CD4-positive, alpha-beta T cell (primary cell): ENCODE measurements around the gene KMT2D. TPM values are rescaled to one million over a fixed set of nuclear protein-coding genes. Genes with fewer than 3 reads are reported as not detected.

Experiments
- ATAC-seq: fragments of 200-7000 bp; cut with Tn5 transposase; one replicate; pipeline ENCODE4 v1.10.0; 2022; ENCODE audit warnings: mild to moderate bottlenecking; ENCODE audit not compliant: poor library complexity
- CTCF ChIA-PET: fragments of 350-600 bp; sonication (Branson Sonifier 250); formaldehyde crosslinking; loops from one replicate; lab custom pipeline; 2021; ENCODE audit warnings: antibody characterized with exemption, inconsistent platforms; lab: Charles Lee
- POLR2A ChIA-PET: fragments of 350-600 bp; sonication (Branson Sonifier 250); formaldehyde crosslinking; loops from one replicate; lab custom pipeline; 2021; ENCODE audit warnings: antibody characterized with exemption, inconsistent platforms; lab: Charles Lee
- DNase-seq, 14 experiments: peaks; one replicate each; pipeline ENCODE4 v3.0.0-alpha.2; 2013 to 2020; ENCODE audit warnings: mixed read lengths in 2 of 14
- H3K27ac ChIP-seq, 2 donors: one replicate each; pipeline versions ENCODE4 v1.5.1 to v1.7.0; 2013; ENCODE audit warnings: low read length in 2 of 2, low read depth in 1 of 2, mild to moderate bottlenecking in 1 of 2
- H3K27me3 ChIP-seq, 2 experiments: 1 replicate in 1 of 2; 2 replicates in 1 of 2; pipeline versions ENCODE4 v1.6.1 to v1.7.0; 2013; ENCODE audit warnings: low read length in 2 of 2, control low read depth in 1 of 2, mild to moderate bottlenecking in 1 of 2, moderate library complexity in 1 of 2; ENCODE audit not compliant: insufficient read depth in 2 of 2, control insufficient read depth in 1 of 2
- H3K36me3 ChIP-seq: one replicate; pipeline ENCODE4 v1.6.1; 2013; ENCODE audit warnings: low read length, control low read depth; ENCODE audit not compliant: insufficient read depth
- H3K4me1 ChIP-seq: one replicate; pipeline ENCODE4 v1.6.1; 2013; ENCODE audit warnings: low read length, control low read depth; ENCODE audit not compliant: insufficient read depth
- H3K4me3 ChIP-seq: one replicate; pipeline ENCODE4 v1.5.1; 2013; ENCODE audit warnings: mild to moderate bottlenecking, low read length, moderate library complexity
- H3K9me3 ChIP-seq, 2 experiments: 1 replicate in 1 of 2; 2 replicates in 1 of 2; pipeline versions ENCODE4 v1.6.1 to v1.7.0; 2013; ENCODE audit warnings: low read length in 2 of 2, mild to moderate bottlenecking in 2 of 2, control low read depth in 1 of 2, moderate library complexity in 1 of 2; ENCODE audit not compliant: control insufficient read depth in 1 of 2, insufficient read depth in 1 of 2
- H3K27ac Mint-ChIP-seq: one replicate; pipeline ENCODE4 v1.8.0; 2020; ENCODE audit warnings: mixed read lengths
- H3K27me3 Mint-ChIP-seq: one replicate; pipeline ENCODE4 v1.8.0; 2021; ENCODE audit warnings: mixed read lengths
- H3K36me3 Mint-ChIP-seq: one replicate; pipeline ENCODE4 v1.8.0; 2021; ENCODE audit warnings: low read depth, mixed read lengths
- H3K4me1 Mint-ChIP-seq: one replicate; pipeline ENCODE4 v1.8.0; 2021; ENCODE audit warnings: low read depth, mixed read lengths
- H3K4me3 Mint-ChIP-seq: one replicate; pipeline ENCODE4 v1.8.0; 2020; ENCODE audit warnings: mild to moderate bottlenecking, mixed read lengths
- H3K9me3 Mint-ChIP-seq: one replicate; pipeline ENCODE4 v1.8.0; 2020; ENCODE audit warnings: mixed read lengths
- CTCF ChIP-seq: fragments of 200-600 bp; IDR thresholded peaks from one replicate; pipeline ENCODE4 v1.8.0; 2022; ENCODE audit warnings: antibody characterized with exemption, mild to moderate bottlenecking
- intact Hi-C, 2 experiments: fragments of 100-400 bp; cut with DNase I in 1 of 2; cut with micrococcal nuclease in 1 of 2; formaldehyde crosslinking; loops; one replicate each; pipeline versions ENCODE4 v1.15.1 to v1.9.0; 2023 to 2025; cut with DNase I, micrococcal nuclease
- total RNA-seq, 174 experiments: library from RNA in 2 of 174; stranded (reverse) in 2 of 174; gene quantifications; one replicate each; pipeline ENCODE4 v1.2.3 and lab custom pipeline; 2021 to 2026

KMT2D gene
- total RNA-seq, 2 experiments from 2014 or later, result 107 to 110 TPM

GRCh38 chr12:49014547-49014946 is 46.0 kb downstream of the KMT2D start:
- H3K9me3 ChIP-seq, result no peaks in the 10 kb centered on the region
- H3K27ac Mint-ChIP-seq, result no peak overlapping the region
- H3K4me3 ChIP-seq, result no peak overlapping the region
- H3K36me3 Mint-ChIP-seq, result peaks cover 83% of the 10 kb centered on the region
- H3K4me1 Mint-ChIP-seq, result peaks cover 44% of the 10 kb centered on the region
- no peak overlapping the region for H3K27ac ChIP-seq
- no peak for TF ChIP-seq CTCF
- ChIA-PET POLR2A (interaction anchor here (0.8 to 3.4 kb wide), 2 partner anchors 9 to 116 kb away, joined by 4 to 11 read pairs; partner anchors contain the start of gene TUBA1B), CTCF (interaction anchor here (1.4 to 4.9 kb wide), 5 partner anchors 17 to 124 kb away, joined by 3 to 35 read pairs (median 6); partner anchors contain the start of gene RHEBL1)
- peaks cover 37% of the 10 kb centered on the region for H3K36me3 ChIP-seq
- no peak overlapping the region for H3K4me3 Mint-ChIP-seq
- H3K27me3 Mint-ChIP-seq, result no peaks in the 10 kb centered on the region
- intact Hi-C loops, result loop anchor here in 1 of 2 experiments (2.0 kb wide), 1 partner anchor 18 kb away; no protein-coding TSS in a partner anchor
- no peak for DNase-seq
- H3K4me1 ChIP-seq, result peaks cover 22% of the 10 kb centered on the region
- H3K27me3 ChIP-seq, result no peaks in the 10 kb centered on the region
- ATAC-seq, result no peak
- no peaks in the 10 kb centered on the region for H3K9me3 Mint-ChIP-seq

- CTCF ChIA-PET, result interaction anchor here (3.0 kb wide), 1 partner anchor 25 kb away, joined by 16 read pairs; no protein-coding TSS in a partner anchor
- Mint-ChIP-seq H3K4me3 (no peak overlapping the region), H3K9me3 (no peaks in the 10 kb centered on the region), H3K27ac (no peak overlapping the region), H3K4me1 (peaks cover 37% of the 10 kb centered on the region), H3K36me3 (peaks cover 83% of the 10 kb centered on the region), H3K27me3 (no peaks in the 10 kb centered on the region)
- POLR2A ChIA-PET, result interaction anchor here (3.4 kb wide), 1 partner anchor 118 kb away, joined by 11 read pairs; the partner anchor contains the start of gene TUBA1B
- no peak overlapping the region for H3K4me3 ChIP-seq
- no peak for DNase-seq
- no peak overlapping the region for H3K27ac ChIP-seq
- H3K27me3 ChIP-seq, result no peaks in the 10 kb centered on the region
- TF ChIP-seq CTCF, result no peak
- H3K9me3 ChIP-seq, result no peaks in the 10 kb centered on the region
- H3K4me1 ChIP-seq, result peaks cover 14% of the 10 kb centered on the region
- no peak for ATAC-seq
- H3K36me3 ChIP-seq, result peaks cover 47% of the 10 kb centered on the region
- intact Hi-C loops, result no loop called here
Measured at GRCh38 chr12:49013428-49013827, 47.2 kb downstream of the KMT2D start.

GRCh38 chr12:49012739-49013138 is 47.9 kb downstream of the KMT2D start:
- H3K27me3 Mint-ChIP-seq, result no peaks in the 10 kb centered on the region
- H3K27me3 ChIP-seq, result no peaks in the 10 kb centered on the region
- H3K36me3 ChIP-seq, result peaks cover 51% of the 10 kb centered on the region
- no peak for TF ChIP-seq CTCF
- H3K9me3 Mint-ChIP-seq, result no peaks in the 10 kb centered on the region
- peaks cover 83% of the 10 kb centered on the region for H3K36me3 Mint-ChIP-seq
- no peak for ATAC-seq
- CTCF ChIA-PET, result interaction anchor here (3.0 kb wide), 1 partner anchor 25 kb away, joined by 16 read pairs; no protein-coding TSS in a partner anchor
- intact Hi-C loops, result no loop called here
- no peak overlapping the region for H3K27ac ChIP-seq
- no peak for DNase-seq
- H3K4me1 Mint-ChIP-seq, result peaks cover 31% of the 10 kb centered on the region
- H3K27ac Mint-ChIP-seq, result no peak overlapping the region
- H3K4me3 Mint-ChIP-seq, result no peak overlapping the region
- no peaks in the 10 kb centered on the region for H3K9me3 ChIP-seq
- peaks cover 8% of the 10 kb centered on the region for H3K4me1 ChIP-seq
- no peak overlapping the region for H3K4me3 ChIP-seq
- POLR2A ChIA-PET, result interaction anchor here (3.4 kb wide), 1 partner anchor 118 kb away, joined by 11 read pairs; the partner anchor contains the start of gene TUBA1B

Other genes starting within 250 kb of the KMT2D start
- gene CACNB3, start 242.3 kb downstream of the KMT2D start, total RNA-seq, result 1 to 10 TPM; 3.9 to 5.7 TPM
- 10 to 100 TPM; 69.4 to 76.5 TPM for gene DDX23, start 208.6 kb downstream of the KMT2D start, total RNA-seq
- gene RND1, start 194.9 kb downstream of the KMT2D start, total RNA-seq, result 1 to 10 TPM; 4.8 to 5.7 TPM
- 10 to 100 TPM; 82.3 to 85.9 TPM for gene FKBP11, start 135.3 kb downstream of the KMT2D start, total RNA-seq
- 10 to 100 TPM; 32.0 to 34.6 TPM for gene ARF3, start 103.3 kb downstream of the KMT2D start, total RNA-seq
- gene WNT10B, start 89.1 kb downstream of the KMT2D start, total RNA-seq, result 10 to 100 TPM; 10.8 TPM
- gene WNT1, start 82.5 kb downstream of the KMT2D start, total RNA-seq, result 1 to 10 TPM; 1.8 to 2.7 TPM
- under 1 TPM; 0.30 to 0.47 TPM for gene DDN, start 61.4 kb downstream of the KMT2D start, total RNA-seq
- 10 to 100 TPM; 34.6 to 38.2 TPM for gene PRKAG1, start 42.0 kb downstream of the KMT2D start, total RNA-seq
- gene RHEBL1, start 9.2 kb upstream of the KMT2D start, total RNA-seq, result 1 to 10 TPM; 5.1 to 6.0 TPM
- gene DHH, start 34.0 kb upstream of the KMT2D start, total RNA-seq, result 1 to 10 TPM in 1 of 2 experiments, under 1 TPM in 1; 0.71 to 1.1 TPM
- 100 to 1,000 TPM; 401 to 418 TPM for gene LMBR1L, start 50.1 kb upstream of the KMT2D start, total RNA-seq
- 100 to 1,000 TPM; 116 to 120 TPM for gene TUBA1B, start 70.6 kb upstream of the KMT2D start, total RNA-seq
- 100 to 1,000 TPM; 295 to 305 TPM for gene TUBA1A, start 128.3 kb upstream of the KMT2D start, total RNA-seq
- gene TUBA1C, start 204.3 kb upstream of the KMT2D start, total RNA-seq, result 10 to 100 TPM; 23.4 to 28.9 TPM
- under 1 TPM in 1 of 2 experiments, not detected in 1; 0.56 TPM for gene PRPH, start 234.4 kb upstream of the KMT2D start, total RNA-seq